Measurements from ENCODE around the gene TRIM45.

DNA sequence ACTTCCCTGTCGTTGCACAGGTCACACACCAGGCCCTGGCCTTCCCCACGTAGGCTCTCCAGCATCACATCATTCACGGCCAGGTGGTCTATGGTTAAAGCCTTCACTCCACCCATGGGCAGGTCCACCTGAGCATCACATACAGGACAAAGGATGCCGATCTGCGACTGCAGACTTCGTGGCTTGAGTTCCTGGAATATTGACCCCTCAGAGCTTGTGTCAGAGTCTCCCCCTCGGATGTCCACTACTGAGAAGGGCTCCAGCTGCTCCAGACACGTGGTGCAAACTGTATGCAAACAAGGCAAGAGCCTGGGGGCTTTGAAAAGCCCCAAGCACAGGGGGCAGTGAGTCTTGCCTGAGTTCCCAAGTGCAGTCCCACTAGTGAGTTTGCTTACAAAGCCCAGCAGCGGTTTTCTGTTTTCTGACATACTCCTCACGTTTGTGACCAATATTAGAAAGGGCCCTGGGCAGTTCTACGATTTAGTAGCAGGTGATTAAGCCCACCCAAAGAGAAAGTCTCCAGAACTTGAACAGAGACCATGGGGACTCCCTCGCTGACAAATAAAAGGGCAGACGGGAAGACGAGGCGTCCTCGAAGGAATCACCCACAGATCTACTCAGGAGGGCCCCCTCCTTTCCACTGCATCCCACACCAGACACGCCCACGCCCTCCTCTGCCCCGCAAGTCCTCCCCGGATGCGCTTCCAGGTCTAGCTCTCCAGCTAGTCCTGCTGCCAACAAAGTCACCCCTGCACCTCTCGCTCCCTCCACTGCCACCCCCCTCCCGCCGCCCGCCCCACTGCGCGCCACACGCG is 568 bp downstream of the TRIM45 start:
- TF ChIP-seq, protein P1, sequence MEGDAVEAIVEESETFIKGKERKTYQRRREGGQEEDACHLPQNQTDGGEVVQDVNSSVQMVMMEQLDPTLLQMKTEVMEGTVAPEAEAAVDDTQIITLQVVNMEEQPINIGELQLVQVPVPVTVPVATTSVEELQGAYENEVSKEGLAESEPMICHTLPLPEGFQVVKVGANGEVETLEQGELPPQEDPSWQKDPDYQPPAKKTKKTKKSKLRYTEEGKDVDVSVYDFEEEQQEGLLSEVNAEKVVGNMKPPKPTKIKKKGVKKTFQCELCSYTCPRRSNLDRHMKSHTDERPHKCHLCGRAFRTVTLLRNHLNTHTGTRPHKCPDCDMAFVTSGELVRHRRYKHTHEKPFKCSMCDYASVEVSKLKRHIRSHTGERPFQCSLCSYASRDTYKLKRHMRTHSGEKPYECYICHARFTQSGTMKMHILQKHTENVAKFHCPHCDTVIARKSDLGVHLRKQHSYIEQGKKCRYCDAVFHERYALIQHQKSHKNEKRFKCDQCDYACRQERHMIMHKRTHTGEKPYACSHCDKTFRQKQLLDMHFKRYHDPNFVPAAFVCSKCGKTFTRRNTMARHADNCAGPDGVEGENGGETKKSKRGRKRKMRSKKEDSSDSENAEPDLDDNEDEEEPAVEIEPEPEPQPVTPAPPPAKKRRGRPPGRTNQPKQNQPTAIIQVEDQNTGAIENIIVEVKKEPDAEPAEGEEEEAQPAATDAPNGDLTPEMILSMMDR (IDR thresholded peaks at IDR 0.05), result no peak
- no peak for TF ChIP-seq POLR2A (IDR thresholded peaks at IDR 0.05)

Measured in ovary (tissue), 3 donors.